HG03039 (cell line): Measurements from ENCODE around the gene CHL1.

ENCODE experiments used
- ATAC-seq: cut with Tn5 transposase; IDR thresholded peaks from one replicate; pipeline ENCODE4 v1.9.1; 2021; ENCODE audit warnings: mild to moderate bottlenecking, moderate library complexity; ENCODE audit not compliant: unreplicated experiment

The CHL1 gene

DNA sequence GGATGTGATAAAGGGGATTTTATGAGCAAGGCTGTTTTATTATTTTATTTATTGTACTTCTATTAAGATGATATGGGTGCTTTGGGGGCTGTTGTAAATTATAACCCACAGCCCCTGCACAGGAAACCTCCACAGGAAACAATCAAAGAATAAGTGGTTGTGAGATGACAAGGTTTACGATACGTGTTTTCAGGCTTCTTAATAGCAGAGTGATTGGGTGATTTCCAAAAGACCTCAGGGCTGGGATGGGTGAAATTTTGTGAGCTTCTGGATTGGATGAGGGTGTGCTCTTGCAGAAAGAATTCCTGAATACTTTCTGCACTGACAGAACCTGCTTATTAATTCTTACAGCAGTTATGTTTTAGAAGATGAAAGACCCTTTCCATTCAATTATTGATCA, 21.4 kb downstream of the CHL1 start:
- ATAC-seq = no peak

DNA sequence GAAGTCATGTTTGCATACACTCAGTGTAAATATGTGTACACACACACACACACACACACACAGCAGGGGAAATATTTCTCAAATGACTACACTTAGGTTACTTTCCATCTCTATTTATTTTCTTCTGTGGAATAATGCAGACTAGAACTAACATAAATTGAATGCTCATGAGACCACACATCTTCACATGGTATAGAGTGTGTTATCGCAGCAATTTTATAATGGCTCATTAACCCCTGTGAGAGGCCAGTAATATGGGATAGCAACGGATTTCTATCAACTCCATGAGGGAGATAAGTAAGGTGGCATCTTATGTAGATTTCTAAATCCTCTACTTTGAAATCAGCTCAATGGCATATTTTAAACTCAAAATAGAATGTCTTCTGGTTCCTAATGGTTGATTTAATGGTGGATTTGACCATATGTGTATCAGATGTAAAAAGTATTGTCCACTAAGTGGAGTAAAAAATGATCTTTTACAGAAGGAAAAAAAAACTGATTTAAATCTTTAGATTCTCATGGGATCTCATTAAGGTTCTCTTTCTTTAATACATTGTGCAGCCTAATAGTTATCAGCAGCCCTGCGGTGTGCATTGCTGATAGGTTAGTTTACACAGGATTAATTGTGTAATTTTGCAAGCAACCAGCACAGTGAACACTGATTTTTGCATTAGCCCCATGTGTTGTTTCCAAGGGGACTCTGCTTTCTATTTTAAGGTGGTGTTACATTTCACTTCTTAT, 32.0 kb downstream of the CHL1 start:
- ATAC-seq = no peak

DNA sequence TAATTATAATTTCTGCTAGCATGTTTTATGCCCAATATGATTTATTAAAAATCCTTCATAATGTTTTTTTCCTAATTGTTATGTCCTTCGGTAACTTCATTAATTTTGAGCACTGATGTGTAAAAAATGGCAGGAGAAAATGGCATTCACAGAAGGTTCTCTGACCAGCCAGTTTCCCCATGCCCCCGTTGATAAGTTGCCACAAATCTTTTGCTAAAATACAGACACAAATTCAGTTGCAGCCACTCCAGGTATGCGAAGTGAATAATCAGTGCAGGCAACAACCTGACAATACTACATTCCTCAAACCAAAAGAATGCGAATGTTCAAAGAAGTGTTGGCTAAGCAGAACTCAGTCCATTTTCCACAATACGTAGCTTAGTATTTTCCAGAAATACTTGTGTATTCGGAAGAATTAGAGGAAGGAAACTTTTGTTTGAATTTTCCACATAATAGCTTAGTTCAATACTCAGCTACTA, 32.7 kb downstream of the CHL1 start:
- no peak for ATAC-seq

DNA sequence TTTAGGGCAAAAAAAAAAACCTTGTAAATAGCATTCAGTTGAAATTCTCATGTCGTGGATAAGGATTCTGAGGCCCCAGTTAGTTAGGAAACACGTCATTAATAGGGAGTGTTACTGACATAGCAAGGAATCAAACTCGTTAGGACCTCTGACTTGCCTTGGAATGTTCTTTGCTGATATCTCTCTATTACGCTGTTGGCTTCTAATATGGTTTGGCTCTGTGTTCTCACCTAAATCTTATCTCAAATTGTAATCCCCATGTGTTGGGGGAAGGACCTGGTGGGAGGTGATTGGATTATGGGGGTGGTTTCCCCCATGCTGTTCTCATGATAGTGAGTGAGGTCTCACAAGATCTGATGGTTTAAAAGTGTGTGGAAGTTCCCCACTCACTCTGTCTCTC, 40.3 kb downstream of the CHL1 start:
- ATAC-seq = no peak

DNA sequence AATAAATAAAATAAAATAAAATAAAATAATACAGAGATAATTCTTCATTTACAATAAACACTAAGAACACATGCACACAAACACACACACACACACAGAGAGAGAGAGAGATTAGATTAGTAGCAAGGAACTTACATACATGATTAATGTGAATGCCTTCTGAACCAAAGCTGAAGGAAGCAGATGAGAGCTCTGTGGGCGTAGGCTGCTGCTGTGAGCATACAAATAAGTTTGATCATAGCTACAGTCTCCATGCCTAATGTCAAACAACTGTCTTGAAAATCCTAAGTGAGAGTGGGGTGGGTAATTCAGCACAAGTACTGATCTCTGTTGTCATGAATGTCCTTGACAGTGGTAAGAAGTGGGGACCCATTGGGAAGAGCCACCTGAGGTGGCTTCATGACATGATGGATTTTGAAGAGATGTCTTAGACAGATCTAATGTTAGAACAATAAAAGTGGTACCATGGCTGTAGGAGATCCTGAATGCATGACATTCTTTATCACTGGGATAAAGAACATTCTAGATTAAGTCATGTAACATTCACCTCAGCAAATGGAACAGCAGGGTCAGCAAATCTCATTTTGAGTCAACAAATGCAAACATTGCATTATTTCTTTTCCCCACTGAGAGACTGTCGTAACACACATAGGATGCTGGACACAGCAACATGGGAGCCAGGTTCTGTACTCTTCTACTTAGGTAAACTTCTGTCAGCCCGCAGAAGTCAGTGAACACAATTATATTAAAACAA, 46.2 kb downstream of the CHL1 start:
- ATAC-seq = no peak

DNA sequence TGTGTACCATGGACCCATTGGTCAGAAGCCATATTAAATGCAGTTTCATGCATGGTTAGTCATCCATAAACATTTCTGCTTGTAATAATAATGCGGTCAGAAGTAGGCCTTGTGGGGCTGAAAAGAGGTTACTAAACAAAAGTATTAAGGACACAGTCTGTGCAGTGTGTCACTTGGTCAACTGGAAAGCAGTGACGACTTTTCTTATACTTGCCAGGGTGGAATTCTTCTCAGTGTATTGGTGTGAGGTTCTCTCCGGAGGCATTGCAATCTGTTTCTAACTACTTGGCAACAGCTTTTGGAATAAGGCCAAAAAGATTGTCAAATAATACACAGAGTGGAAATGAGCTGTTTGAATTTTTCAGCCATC, 46.8 kb downstream of the CHL1 start:
- ATAC-seq = no peak

DNA sequence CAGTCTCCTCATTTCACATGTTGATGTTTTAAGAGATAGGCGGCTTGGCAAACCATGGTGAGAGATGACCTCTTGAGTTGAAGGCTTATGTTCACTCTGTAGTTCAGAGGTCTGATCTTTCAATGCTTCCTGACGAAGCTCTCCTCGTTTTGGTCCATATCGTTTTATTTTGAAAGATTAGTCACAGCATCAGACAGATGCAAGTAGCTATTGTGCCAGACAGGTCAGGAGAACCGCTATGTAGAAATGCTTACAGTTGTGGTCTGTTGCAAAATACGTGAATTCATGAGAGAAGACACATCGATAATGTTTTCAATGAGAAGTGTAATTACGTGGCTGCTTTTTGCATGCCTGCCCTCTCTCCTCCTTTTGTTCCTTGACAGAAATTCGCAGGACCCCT, 47.5 kb downstream of the CHL1 start:
- no peak for ATAC-seq

DNA sequence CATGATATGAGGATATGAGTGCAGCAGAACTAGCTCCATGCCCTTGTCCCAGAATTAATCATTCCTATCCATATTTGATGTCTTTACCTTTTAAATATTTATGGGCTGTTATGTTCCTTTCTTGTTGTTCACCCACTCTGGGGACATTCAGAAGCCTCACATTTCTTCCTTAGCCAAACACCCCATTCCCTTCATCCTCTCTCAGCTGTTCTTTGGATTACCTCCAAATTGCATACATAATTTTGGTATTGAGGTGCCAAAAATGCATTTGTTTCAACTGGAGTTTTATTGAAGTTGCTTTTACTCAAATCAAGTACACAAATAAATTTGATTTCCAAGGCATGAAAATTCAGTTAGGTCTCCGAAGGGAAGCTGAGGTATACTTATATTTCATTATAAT, 51.4 kb downstream of the CHL1 start:
- no peak for ATAC-seq

DNA sequence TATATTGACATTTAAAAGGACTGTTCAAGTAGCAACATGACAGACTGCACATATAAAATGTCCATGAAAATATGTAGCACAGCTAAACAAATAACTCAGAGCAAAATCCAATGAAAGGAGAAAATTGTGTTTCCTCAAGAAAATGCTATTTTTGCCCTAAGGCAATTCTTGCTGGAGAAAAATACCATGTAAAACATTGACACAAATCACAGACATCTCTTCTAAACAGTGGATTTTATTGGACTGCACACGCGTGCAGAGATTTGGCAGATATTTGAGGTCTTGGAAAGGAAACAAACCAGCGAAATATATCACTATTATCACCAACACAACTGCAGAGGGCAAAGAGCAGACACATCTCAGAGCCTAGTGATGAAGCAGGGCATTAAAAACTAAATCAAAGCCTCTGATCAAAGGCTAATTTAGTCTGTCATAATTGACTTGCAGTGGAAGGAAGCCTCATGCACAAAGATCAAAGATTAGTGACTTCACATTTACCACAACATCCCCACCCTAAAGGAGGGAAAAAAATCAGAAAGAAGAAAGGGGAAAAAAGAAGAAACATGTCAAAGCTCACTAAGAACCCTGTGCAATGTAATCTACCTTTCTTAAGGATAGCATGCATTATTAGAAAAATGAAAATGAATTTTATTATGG, 52.4 kb downstream of the CHL1 start:
- ATAC-seq = no peak

DNA sequence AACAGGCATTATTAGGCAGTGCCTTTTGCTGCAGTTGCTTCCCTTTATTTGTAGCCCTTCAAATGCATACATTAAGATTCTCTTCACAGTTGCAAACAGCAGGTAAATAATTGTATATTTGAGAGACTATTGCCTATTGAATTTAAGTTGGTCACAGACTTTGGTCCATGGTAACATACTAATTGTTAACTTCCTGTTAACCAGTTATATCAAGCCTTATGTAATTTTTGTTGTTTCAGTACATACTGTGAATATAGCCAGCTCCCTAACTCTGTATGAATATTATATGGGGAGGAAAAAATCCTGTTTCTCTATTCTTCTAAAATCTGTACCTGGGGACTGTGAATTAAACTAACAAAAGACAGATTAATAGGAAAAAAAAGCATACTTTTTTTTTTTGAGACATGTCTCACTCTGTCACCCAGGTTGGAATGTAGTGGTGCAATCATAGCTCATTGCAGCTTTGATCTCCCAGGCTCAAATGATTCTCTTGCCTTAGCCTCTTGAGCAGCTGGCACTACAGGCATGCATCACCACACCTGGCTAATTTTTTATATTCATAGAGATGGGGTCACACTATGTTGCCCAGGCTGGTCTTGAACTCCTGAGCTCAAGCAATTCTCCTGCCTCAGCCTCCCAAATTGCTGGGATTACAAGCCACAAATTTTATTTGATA, 53.2 kb downstream of the CHL1 start:
- no peak for ATAC-seq

DNA sequence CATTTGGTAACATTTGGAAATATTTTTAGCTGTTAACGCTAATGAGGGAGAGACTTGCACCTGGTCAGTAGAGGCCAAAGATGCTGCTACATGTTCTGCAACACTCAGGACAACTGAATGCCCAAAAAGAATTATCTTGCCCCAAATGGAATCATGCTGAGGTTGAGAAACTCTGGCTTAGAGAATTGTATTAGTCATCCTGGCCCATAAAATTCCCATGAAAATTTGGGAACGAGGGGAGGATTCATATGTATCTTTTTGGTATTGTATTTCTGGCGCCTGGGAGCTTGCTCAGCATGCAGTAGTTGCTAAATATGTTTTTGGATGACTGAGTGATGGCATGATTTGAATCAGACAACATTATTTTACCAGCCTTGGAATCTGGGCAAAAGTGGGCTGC, 59.9 kb downstream of the CHL1 start:
- ATAC-seq = no peak

DNA sequence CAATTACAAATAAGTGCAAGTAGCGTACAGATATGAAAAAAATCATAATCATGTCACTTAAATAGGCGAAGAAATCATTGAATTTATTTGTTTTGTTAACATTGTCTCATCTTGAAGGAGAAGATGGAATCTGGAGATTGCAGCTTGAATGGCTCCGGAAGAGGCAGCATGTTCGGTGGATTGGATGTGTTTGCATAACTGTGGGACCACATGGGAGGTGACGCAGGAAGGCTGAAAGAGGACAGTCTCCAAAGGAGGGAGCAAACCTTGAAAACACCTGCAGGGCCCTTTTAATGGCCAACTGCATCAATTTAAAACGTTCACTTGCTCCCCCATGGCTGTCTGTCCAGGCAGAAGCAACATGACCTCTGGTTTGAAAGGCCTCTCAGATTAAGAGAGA, 61.3 kb downstream of the CHL1 start:
- no peak for ATAC-seq

DNA sequence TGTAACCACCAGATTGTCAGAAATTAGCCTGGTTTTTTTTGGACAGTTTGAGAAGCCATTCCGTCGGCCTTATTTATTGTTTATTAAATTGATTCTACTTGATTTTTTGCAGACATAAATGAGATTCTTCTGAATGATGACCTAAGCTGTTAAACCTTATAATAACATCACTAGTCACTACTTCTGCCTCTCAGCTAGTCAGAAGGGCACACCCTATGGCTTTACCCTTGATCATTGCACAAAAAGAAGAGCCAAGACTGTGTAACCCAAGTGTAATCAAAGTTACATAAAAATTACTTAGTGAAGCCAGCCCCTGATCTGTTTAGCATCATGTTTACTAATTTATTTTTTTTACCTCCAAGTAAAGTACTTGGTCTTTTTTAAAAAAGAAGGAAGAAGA, 64.3 kb downstream of the CHL1 start:
- ATAC-seq = no peak

DNA sequence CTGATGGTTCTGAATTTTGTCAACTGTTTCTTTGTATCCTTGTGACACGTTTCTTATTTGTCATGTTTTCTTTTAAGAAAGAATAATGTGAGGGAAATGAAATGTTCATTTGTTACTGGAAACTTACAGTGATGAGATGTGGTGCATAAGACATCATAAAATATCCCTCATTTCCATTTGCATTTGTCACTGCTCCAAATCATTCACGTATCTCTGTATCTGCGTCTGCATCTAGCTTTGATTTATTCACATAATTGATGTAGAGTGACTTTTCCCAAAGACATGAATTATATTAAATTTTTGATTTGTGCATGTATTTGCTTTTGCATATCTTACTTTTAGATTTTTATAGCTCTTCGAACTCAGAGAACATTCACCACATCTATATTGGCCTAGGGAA, 66.8 kb downstream of the CHL1 start:
- no peak for ATAC-seq

DNA sequence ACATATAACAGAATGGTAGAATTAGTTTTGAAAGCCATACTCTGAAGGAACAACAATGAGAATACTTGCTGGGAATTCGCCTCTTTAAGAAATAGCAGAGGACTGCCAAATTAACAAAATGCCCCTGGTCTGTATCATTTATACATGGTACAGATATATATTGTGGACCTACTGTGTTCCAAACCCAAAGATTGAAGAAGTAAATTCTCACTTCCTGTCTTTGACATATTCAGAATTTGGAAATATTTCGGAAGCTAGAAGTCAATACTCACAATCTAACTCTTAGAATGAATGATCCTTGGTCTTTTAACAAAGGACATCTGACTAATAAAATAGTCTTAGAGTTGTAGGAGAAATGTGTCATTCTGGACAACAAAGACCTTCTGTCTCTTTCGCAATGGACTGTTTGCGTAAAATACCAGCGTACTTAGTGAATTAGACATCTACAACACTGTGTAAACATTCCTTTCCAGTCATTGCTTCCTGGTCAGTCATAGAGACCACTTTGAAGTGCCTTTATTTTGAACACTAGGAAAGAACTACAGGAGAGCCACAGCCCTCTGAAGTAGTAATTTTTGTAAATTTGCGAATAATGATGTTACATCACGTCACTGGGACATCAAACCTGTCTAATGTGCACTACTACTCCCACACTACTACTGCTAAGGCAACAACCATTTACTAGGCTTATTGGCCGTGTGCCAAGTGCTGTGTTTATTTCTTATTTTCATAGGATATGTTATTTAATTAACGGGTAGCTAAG, 68.0 kb downstream of the CHL1 start:
- ATAC-seq = no peak

DNA sequence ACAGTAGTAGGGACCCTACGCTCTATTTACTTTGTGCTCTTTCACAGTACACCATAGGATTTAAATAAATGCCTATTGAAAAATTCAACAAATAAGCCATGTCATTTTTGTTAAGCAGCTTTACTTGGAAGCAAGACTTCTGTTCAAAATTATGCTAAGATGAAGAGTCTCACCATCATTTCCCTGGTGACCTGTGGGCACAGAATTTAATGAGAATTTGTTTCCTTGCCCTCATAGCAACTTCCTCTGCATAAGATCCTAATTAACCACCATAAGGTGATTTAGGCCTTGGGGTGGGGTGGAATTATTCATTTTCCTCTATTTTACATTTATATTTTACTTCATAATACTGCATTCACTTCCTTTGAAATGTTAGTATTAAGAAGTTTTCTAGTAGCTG, 70.5 kb downstream of the CHL1 start:
- no peak for ATAC-seq

DNA sequence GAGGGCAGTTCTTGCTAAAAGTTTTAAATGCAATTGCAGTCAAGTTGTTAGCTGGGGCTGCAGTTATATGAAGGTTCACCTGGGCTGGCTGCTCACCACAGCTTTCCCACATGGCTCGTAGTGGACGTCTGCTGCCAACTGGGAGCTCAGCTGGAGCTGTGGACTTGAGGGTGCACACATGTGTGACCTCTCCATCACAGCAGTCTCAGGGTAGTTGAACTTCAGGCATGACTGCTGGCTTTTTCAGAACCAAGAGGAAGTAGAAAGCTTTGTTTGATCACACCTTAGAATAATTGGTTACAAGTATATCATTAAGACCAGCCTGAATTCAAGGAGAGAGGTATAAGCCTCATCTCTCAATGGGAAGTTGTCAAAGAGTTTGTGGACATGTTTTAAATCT, 74.1 kb downstream of the CHL1 start:
- no peak for ATAC-seq

DNA sequence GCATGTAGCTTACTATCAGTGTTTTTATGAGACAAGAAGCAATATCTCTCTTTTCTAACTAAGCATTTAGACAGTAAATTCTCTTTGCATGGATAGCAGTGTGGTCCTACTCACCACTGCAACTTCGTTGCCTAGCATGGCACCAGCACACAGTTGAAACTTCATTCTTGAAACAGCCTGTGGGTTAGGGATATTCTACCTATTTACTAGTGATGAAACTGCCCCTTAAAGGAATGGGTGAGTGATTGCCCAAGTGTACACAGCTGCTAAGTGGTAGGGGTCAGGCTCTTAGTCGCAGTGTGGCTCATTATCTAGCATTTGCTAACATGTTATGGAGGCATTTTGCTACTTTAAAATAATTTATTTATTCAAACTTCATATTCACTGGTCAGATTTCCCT, 78.4 kb downstream of the CHL1 start:
- no peak for ATAC-seq

DNA sequence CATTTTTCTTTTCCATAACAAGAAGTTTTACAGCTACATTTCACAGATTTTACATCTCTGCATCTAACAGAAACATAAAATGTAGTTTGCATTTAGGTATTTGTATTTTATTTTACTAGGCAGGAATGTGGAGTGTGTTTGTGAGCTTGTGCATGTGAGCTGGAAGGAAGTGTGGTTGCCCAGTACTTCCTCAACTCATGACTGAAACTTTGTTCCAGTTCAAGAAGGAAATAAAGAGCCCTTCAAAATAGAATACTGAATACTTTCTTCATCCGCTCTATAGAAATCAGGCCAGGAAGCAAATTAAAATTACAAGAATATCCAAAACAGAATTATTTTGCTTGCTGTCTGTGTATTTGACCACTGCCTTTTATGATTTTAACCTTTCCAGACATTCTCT, 81.3 kb downstream of the CHL1 start:
- ATAC-seq = no peak

DNA sequence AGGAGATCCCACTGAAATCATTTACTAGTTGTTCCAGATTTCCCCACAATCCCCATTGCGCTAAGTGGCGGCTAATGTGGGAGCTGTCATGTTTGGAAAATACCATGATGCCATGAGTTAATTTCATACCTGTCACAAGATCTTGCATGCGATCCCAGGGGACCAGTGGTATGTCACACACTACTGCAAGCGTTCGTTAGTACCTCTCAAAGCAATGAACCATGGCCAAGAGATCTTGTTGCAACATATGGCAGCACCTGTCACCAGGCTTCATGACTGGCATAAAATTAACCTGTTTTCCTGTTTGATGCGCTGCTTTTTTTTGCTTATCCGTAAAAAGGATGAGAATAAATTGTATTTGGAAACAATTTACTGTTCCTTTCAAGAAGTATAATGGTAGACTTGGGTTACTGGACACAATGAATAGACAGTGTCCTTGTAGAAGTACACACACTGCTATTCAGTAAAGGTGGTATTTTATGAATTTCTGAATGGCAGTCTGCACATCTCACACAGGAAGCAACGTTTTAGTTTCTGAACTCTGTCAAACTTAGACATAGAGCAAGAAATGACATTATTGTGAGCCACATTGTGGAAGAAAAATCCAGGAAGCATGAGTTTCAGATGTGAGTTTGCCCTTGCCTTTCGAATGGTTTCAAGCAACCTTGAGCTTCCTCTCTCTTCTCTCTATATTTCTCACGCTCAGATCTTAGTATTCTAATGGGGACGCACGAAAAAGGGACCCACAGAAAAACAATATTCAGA, 81.9 kb downstream of the CHL1 start:
- peak; percentile 61 for ATAC-seq
